COLO668 (cell line): ENCODE results near the gene STK17A.

Experiments
- DNase-seq: peaks from one replicate; lab custom pipeline; 2025; ENCODE audit not compliant: unreplicated experiment; lab: John Stamatoyannopoulos, UW

The STK17A gene

DNA sequence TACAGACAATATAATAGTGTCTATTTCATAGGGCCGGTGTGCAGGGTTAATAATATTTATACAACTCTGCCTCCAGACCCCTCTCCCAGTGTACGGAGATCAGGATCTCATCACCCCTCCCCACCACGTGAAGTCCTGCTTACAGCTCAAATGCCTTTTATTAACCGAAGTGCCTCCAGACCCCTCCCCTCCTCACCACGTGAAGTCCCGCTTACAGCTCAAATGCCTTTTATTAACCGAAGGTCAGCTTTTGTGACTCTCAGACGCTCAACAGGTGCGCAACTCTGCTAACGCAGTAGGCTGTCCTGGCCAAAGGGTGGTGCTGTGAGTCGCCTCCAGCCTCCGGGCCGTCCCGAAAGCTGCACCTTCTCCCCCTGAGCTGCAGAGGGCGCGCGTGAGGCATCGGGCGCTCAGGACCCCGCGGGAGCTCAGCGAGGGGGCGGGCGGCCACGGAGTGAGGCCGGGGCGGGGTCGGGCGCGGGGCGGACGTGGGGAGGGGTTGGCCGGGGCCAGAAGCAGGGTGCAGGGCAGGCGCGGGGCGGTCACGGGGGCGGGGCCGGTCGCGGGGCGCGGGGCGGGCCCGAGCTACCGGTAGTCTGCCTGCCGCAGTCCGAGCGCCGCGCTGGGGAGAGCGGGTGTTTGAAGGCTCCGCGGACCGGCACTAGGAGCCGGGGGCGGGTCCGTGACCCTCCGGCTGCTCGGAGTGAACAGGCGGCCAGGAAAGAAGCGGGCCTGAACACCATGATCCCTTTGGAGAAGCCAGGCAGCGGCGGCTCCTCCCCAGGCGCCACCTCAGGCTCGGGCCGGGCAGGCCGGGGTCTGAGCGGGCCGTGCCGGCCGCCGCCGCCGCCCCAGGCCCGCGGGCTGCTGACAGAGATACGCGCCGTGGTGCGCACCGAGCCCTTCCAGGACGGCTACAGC is at the start of gene STK17A:
TSS of gene STK17A (plus strand) at position 606 of the 921 bp plus-strand sequence. CDS start at position 742, 136 bp downstream.
- peak; percentile 96 for DNase-seq

DNA sequence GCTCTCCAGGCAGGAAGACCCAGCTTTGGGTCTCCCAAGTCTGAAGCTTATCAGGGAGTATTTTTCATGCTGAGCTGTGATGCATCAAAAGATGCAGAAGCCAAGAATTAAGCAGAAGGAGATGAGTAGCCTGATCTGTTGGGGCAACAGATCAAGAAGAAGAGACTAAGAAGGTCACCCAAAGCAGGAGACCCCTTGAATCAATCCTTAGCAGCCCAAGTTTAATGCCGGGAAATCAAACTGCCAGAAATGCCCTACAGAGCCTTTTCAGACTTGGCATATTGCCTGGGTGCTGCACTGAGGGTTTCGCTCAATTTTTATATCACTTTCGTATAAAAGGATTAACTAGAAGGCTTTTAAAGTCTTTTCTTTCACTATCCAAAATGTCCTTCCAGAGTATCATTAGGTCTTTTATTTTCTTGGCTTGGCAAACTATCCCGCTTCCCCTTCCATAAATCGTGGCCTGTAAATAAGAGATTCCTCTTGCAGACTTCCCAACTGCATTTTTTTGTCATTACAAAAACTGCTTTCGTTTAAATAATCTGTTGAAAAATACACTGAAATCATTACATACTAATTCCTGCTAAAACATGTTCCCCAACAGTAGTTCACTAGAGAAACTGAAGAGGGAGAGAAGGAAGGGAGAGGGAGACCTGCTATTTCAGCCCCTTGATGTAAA is 49.0 kb upstream of the STK17A start:
- no peak for DNase-seq

DNA sequence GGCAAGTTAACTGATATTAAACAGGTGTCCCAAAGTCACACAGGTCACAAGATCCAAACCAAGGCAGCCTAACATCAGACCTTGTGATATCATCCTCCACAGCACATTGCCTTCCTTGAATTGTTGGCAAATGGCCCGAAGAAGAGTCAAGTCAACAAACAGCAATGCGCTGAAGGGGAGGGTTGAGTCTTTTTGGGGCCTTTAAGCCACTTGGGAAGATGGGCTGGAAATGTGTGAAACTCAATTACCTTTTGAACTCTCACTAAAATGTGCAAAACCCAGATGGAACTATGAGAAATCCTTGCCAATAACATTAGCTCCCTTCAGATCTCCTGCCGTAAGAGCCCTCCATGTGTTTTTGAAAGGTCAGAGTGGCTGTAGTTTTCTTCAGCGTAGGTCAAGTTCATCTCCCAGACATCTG is 47.9 kb upstream of the STK17A start:
- DNase-seq = no peak

- no peak for DNase-seq
Observed at GRCh38 chr7:43535810-43536585, 46.9 kb upstream of the STK17A start.

DNA sequence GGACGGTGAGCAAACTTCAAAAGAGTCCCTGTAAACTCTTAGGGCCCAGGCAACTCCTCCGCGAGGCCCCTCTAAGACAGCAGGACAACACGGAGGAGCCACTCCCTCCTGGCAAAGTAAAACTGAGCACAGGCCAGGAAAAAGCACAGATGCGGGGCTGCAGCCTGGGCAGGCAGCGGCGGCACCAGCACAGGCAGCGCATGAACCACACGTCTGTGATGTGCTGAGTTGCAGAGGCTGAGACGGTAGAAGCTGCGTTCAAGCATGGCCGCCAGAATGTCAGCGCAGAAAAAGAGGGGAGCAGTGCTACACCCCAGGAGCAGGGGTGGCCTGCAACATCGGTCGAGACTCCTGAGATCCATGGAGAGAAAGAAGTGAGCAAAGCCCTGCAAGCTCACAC is 46.1 kb upstream of the STK17A start:
- DNase-seq = no peak

DNA sequence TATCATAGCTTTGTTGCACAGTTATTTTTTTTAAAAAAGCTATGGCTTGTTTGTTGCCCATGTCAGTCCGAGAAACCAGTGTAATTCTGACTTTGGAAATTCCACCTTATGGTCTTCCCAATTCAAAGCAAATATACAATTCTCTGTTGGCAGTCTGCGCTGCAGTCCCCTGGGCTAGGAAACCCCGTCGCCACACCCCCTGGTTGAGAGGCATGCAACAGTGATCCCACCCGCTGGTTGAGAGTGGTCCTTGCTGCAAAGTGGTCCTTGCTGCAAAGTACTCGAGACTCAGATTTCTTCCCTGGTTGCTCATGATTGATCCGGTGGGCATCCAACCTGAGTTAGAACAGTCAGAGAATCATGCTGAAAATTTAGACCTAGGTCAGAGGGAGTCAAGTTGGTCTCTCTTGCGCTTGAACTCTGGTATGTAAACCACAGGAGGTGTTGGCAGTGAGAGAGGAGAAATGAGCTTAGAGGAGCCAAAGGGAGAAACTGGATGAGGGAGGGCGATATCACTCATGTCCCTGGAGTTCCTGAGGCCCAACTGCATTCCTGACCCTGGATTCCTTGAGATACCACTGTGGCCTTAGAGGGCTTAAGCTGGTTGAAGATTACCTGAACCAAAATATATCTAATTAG is 45.0 kb upstream of the STK17A start:
- no peak for DNase-seq

DNA sequence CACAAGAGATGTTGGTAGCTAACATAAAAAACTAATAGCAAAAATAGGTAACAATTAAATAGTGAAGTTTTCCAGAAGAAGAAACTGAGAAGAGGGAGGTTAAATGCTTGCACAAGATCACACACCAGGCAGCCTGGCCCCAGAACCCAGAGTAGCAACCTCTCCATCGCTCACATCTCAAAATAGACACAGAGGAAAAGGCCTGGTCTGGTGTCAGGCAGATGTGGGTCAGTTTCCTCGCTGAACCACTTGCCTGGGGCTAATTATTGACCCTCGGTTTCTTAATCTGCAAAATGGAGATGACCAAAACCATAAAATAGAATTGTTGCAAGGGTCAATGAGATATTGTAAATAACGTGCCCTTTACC is 44.5 kb upstream of the STK17A start:
- no peak for DNase-seq

DNA sequence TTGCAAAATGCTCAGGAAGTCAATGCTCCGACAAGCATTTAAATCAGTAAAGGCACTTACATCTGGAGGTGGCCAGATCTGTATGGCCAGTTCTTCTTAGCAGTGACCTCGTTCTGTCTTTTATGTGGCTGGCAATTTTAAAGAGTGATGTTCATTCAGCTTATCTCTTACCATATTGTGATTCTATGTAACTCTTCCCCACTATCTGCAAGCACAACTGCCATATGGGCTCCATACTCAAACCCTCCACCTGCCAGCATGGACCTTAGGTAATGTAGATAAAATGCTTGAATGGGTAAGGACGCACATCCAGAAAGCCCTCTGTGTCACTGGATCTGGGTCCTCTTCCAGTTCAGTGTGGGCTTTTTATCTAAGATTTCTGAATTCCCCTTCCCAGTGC is 42.4 kb upstream of the STK17A start:
- no peak for DNase-seq

- DNase-seq = no peak
Observed at GRCh38 chr7:43542716-43543115, 40.2 kb upstream of the STK17A start.

DNA sequence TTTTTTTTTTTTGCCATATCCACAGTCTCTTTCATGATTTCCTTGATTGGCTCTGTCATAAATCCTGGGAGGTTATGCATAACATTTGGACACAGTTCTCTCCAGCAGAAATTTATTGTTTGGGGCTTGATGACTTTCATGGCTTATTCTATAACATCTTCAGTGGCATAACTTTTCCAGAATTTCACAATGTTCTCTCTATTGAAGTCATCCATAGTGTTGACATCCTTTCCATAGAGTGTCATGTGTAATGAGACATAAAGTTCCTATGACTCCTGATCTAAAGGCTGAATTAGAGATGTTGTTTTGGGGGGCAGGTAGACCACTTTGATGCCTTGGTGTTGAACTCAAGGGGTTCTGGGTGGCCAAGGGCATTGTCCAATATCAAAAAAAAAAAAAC is 36.7 kb upstream of the STK17A start:
- DNase-seq = no peak

- no peak for DNase-seq
Observed at GRCh38 chr7:43550427-43550826, 32.5 kb upstream of the STK17A start.

DNA sequence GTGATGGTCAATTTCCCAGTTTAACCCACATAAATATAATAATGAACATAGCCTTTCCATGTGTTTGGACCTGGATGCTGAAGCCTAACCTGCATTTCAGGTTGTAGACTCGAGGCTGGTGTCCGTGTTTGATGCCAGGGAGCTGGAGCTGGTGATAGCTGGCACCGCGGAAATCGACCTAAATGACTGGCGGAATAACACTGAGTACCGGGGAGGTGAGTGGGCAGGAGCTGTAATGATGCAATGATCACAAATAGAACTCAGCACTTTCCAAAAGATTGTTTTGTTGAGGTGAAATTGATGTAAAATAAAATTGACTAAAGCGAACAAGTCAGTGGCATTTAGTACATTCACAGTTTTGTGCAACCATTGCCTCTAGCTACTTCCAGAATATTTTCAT is 30.8 kb upstream of the STK17A start:
- no peak for DNase-seq

- DNase-seq = no peak
Observed at GRCh38 chr7:43553999-43554398, 28.9 kb upstream of the STK17A start.

GRCh38 chr7:43554423-43554822 is 28.5 kb upstream of the STK17A start:
- no peak for DNase-seq

DNA sequence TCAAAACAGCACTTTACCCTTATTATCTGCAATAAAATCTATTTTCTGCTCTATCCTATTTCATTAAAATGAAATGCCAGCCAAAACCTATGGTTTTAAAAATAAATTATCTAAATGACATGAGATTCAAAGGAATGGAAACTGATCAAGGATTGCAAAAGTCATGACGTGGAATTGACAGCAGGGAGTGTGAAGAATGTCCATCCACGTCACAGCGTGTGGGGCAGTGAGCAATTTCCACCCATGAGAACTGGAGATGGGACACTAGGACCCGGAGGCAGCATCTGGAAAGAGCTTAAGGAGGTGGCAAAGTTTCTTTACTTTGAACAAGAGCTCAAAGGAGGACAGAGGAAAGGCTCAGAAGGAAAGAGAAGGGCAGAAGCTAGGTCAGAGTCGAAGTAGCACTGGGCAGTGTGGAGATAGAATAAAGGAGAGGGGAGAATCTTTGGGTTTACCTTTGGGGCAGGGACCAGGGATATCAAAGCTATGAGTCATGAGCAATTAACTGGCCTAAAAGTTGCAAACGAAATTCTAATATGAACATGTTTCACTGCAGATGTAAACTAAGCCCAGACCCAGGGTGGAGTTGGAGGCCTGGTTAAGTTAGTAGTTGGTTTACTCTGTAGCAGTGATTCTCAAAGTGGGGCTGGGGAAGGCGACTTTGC is 24.9 kb upstream of the STK17A start:
- no peak for DNase-seq

DNA sequence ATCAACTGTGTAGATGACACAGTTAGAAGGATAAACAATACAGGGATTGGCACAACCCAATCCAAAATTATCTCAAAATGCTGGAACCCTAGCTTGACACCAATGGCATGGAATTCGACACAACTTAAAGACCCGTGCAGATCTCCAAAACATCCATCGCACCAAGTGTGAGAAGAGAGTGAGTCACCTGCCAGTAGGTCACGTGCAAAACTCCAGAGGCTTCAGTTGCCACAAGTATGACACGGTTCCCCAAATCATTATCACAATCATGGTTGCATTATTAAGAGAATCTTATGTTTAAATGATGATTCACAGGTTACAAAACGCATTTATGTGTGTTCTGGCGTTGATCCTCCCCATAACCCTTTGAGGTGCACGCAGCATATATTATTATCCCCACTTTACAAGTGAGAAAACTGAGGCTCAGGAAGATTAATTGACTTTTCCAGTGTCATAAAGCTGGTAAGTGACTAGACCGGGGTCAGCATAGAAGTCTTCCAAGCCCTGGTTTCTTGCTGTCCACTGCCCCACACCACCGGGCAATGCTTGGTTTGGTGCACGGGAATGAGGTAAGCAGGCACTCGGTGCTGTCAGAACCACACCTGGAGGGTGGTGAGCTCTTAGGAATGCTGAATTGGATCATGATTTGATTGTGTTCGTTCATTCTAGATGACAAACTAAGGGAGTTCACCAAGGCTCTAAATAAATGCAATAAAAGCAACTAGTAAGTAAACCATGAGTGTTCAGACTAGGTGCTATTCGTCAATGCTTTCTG is 23.6 kb upstream of the STK17A start:
- DNase-seq = no peak

DNA sequence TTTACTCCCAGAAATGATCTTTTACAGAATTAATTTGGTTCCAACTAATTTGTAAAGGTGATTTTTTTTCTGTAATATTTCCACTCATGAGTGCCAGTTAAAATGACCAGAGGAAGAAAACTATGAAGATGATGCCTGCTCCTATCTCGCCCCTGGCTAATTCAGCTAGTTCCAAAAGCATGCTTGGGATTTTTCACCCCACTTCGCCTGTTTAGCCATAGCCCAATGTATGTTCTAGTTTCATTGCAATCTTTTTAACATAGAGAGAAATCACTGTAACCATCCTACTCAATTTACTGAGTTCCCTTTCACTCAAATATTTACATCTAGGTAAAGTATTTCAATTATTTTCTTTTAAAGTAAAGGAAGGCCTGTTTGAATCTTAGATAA is 23.0 kb upstream of the STK17A start:
- DNase-seq = no peak

DNA sequence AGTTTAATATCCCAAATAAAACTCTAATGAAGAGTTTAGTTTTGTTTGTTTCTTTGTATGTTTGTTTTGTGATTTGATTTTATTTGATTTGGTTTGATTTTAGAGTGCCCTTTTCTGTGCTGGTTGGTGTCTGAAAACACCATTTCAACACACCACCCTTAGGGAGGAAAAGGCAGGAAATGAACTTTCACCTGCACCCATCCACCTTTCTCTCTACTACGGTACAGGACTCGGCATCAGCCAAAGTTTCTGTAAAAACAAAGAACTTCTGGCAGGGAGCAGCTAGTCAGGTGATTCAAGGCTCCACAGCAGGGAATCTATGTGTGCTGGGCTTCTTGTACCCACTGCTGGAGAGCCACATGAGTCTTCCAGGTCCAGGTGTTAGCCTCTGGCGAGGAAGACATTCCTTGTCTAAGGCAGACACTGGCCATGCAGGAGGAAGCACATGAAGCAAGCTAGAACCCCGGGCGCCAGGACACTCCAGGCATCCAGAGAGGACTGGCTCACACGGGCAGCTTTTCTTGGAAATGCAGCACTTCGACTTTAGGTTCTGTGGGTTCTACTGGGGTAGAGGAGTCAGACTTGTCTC is 22.1 kb upstream of the STK17A start:
- no peak for DNase-seq

- no peak for DNase-seq
Observed at GRCh38 chr7:43562383-43562782, 20.5 kb upstream of the STK17A start.

- DNase-seq = no peak
Observed at GRCh38 chr7:43565786-43566185, 17.1 kb upstream of the STK17A start.
